Mammary epithelial cell (primary cell): ENCODE data around the gene PAX5.

Experiments used
- CTCF ChIP-seq, 2 donors: IDR thresholded peaks in 1 of 2; conservative IDR thresholded peaks in 1 of 2; 2 replicates each; pipeline ENCODE4 v1.5.1; 2011 to 2012; ENCODE audit warnings: inconsistent platforms in 2 of 2, low read length in 2 of 2, mild to moderate bottlenecking in 2 of 2, control low read depth in 1 of 2, low read depth in 1 of 2; ENCODE audit not compliant: insufficient read depth in 1 of 2; ENCODE audit errors: extremely low read depth in 1 of 2
- EZH2 ChIP-seq: IDR thresholded peaks from 2 replicates; pipeline ENCODE4 v1.6.1; 2012; ENCODE audit warnings: low read length, inconsistent platforms, borderline replicate concordance

GRCh38 chr9:36884721-36885120, 149.3 kb downstream of the PAX5 start:
- TF ChIP-seq CTCF (conservative IDR thresholded peaks at IDR 0.05 in 1 of 2, IDR thresholded peaks at IDR 0.05 in 1 of 2; ENCODE audit: extremely low read depth in 1 of 2, insufficient read depth in 1 of 2, low read depth in 1 of 2, low read length in 2 of 2), result no peak
- TF ChIP-seq EZH2, result no peak
